H9 (cell line): ENCODE results near the gene OTX1. TPM values are rescaled to one million over a fixed set of nuclear protein-coding genes. Genes with fewer than 3 reads are reported as not detected.

Experiments
- DNase-seq: peaks from one replicate; pipeline ENCODE4 v3.0.0-alpha.2; 2017
- H2AFZ ChIP-seq: one replicate; pipeline ENCODE4 v1.6.1; 2013; ENCODE audit warnings: mild to moderate bottlenecking, low read length, control low read depth, moderate library complexity
- H2AK5ac ChIP-seq: 2 replicates; pipeline ENCODE4 v1.6.1; 2013; ENCODE audit warnings: low read length, control low read depth, mixed read lengths; ENCODE audit not compliant: insufficient read length
- H2BK120ac ChIP-seq: one replicate; pipeline ENCODE4 v1.6.1; 2013; ENCODE audit warnings: low read depth, mild to moderate bottlenecking, low read length, control low read depth, inconsistent platforms; ENCODE audit not compliant: poor library complexity, severe bottlenecking
- H2BK12ac ChIP-seq: 2 replicates; pipeline ENCODE4 v1.6.1; 2013; ENCODE audit warnings: low read length, control low read depth, mixed read lengths, low read depth; ENCODE audit not compliant: insufficient read length
- H2BK15ac ChIP-seq: 2 replicates; pipeline ENCODE4 v1.6.1; 2013; ENCODE audit warnings: low read depth, low read length, control low read depth
- H2BK20ac ChIP-seq: one replicate; pipeline ENCODE4 v1.6.1; 2013; ENCODE audit warnings: low read depth, mild to moderate bottlenecking, low read length, control low read depth, inconsistent platforms; ENCODE audit not compliant: poor library complexity, severe bottlenecking
- H2BK5ac ChIP-seq: 2 replicates; pipeline ENCODE4 v1.6.1; 2013; ENCODE audit warnings: low read length, control low read depth, mixed read lengths; ENCODE audit not compliant: insufficient read length
- H3K14ac ChIP-seq: 2 replicates; pipeline ENCODE4 v1.6.1; 2013; ENCODE audit warnings: low read length, control low read depth; ENCODE audit not compliant: insufficient read depth
- H3K18ac ChIP-seq: 2 replicates; pipeline ENCODE4 v1.6.1; 2013; ENCODE audit warnings: low read depth, mild to moderate bottlenecking, mixed read lengths, low read length, control low read depth; ENCODE audit not compliant: insufficient read length
- H3K23ac ChIP-seq: 2 replicates; pipeline ENCODE4 v1.6.1; 2013; ENCODE audit warnings: low read length, control low read depth, mixed read lengths, low read depth; ENCODE audit not compliant: insufficient read length
- H3K23me2 ChIP-seq: 2 replicates; pipeline ENCODE4 v1.6.1; 2013; ENCODE audit warnings: low read depth, mild to moderate bottlenecking, mixed read lengths, low read length, control low read depth; ENCODE audit not compliant: insufficient read length, poor library complexity, severe bottlenecking
- H3K27ac ChIP-seq: 2 replicates; pipeline ENCODE4 v1.5.1; 2013; ENCODE audit warnings: low read length, control low read depth, mixed read lengths, low read depth; ENCODE audit not compliant: insufficient read length
- H3K27me3 ChIP-seq: 2 replicates; pipeline ENCODE4 v1.6.1; 2013; ENCODE audit warnings: low read length, control low read depth, inconsistent platforms; ENCODE audit not compliant: insufficient read depth
- H3K4ac ChIP-seq: 2 replicates; pipeline ENCODE4 v1.6.1; 2013; ENCODE audit warnings: low read depth, mild to moderate bottlenecking, control low read depth, inconsistent platforms, low read length, moderate library complexity
- H3K4me1 ChIP-seq: 2 replicates; pipeline ENCODE4 v1.6.1; 2013; ENCODE audit warnings: low read length, control low read depth, inconsistent platforms; ENCODE audit not compliant: insufficient read depth
- H3K4me2 ChIP-seq: 2 replicates; pipeline ENCODE4 v1.6.1; 2013; ENCODE audit warnings: low read length, control low read depth, mixed read lengths; ENCODE audit not compliant: insufficient read length, insufficient read depth
- H3K56ac ChIP-seq: 2 replicates; pipeline ENCODE4 v1.6.1; 2013; ENCODE audit warnings: low read depth, mild to moderate bottlenecking, mixed read lengths, low read length, control low read depth; ENCODE audit not compliant: insufficient read length
- H3K79me1 ChIP-seq: 2 replicates; pipeline ENCODE4 v1.6.1; 2013; ENCODE audit warnings: low read depth, mild to moderate bottlenecking, moderate library complexity, low read length, control low read depth, inconsistent platforms; ENCODE audit not compliant: insufficient read depth, poor library complexity, severe bottlenecking
- H3K79me2 ChIP-seq: 2 replicates; pipeline ENCODE4 v1.6.1; 2013; ENCODE audit warnings: low read length, control low read depth, inconsistent platforms; ENCODE audit not compliant: insufficient read depth
- H3K9ac ChIP-seq: 2 replicates; pipeline ENCODE4 v1.6.1; 2013; ENCODE audit warnings: low read length, control low read depth, mixed read lengths; ENCODE audit not compliant: insufficient read length; ENCODE audit errors: extremely low read depth
- H3K9me3 ChIP-seq: one replicate; pipeline ENCODE4 v1.6.1; 2013; ENCODE audit warnings: low read depth, low read length, inconsistent platforms; ENCODE audit not compliant: control insufficient read depth
- H3T11ph ChIP-seq: one replicate; pipeline ENCODE4 v1.6.1; 2013; ENCODE audit warnings: mild to moderate bottlenecking, low read length, control low read depth, inconsistent platforms
- H4K20me1 ChIP-seq: one replicate; pipeline ENCODE4 v1.6.1; 2013; ENCODE audit not compliant: control insufficient read depth, insufficient read length, insufficient read depth
- H4K5ac ChIP-seq: 2 replicates; pipeline ENCODE4 v1.6.1; 2013; ENCODE audit warnings: low read depth, mild to moderate bottlenecking, mixed read lengths, low read length, control low read depth; ENCODE audit not compliant: insufficient read length
- H4K8ac ChIP-seq: replicated peaks from 2 replicates; pipeline ENCODE4 v1.6.1; 2013; ENCODE audit warnings: low read length, control low read depth, mixed read lengths, low read depth; ENCODE audit not compliant: insufficient read length
- H4K91ac ChIP-seq: 2 replicates; pipeline ENCODE4 v1.6.1; 2013; ENCODE audit warnings: low read depth, mild to moderate bottlenecking, moderate library complexity, mixed read lengths, low read length, control low read depth; ENCODE audit not compliant: insufficient read length
- H3K27ac Mint-ChIP-seq, 3 experiments: 2 replicates in 2 of 3; 3 replicates in 1 of 3; pipeline ENCODE4 v1.8.0; 2020 to 2021; ENCODE audit warnings: mixed read lengths in 3 of 3, mild to moderate bottlenecking in 1 of 3, moderate library complexity in 1 of 3
- H3K27me3 Mint-ChIP-seq: 2 replicates; pipeline ENCODE4 v1.8.0; 2021; ENCODE audit warnings: low read depth, mild to moderate bottlenecking, moderate library complexity, mixed read lengths
- H3K36me3 Mint-ChIP-seq, 3 experiments: 2 replicates in 2 of 3; 3 replicates in 1 of 3; pipeline ENCODE4 v1.8.0; 2020 to 2021; ENCODE audit warnings: low read depth in 3 of 3, mixed read lengths in 3 of 3; ENCODE audit not compliant: insufficient read depth in 1 of 3
- H3K4me1 Mint-ChIP-seq, 2 experiments: 2 replicates each; pipeline ENCODE4 v1.8.0; 2020; ENCODE audit warnings: mixed read lengths in 2 of 2
- H3K4me3 Mint-ChIP-seq, 2 experiments: 2 replicates in 1 of 2; 3 replicates in 1 of 2; pipeline ENCODE4 v1.8.0; 2020 to 2021; ENCODE audit warnings: mild to moderate bottlenecking in 2 of 2, mixed read lengths in 2 of 2, moderate library complexity in 1 of 2
- H3K9me3 Mint-ChIP-seq, 2 experiments: 2 replicates in 1 of 2; 3 replicates in 1 of 2; pipeline ENCODE4 v1.8.0; 2020; ENCODE audit warnings: mild to moderate bottlenecking in 2 of 2, mixed read lengths in 2 of 2, moderate library complexity in 1 of 2
- WGBS: extraction: QIAGEN DNeasy Blood & Tissue Kit; methylation state at CpG from one replicate; pipeline ENCODE4 v1.1.7; 2013; ENCODE audit warnings: missing lambda C conversion rate, low lambda C conversion rate, mixed read lengths; ENCODE audit not compliant: insufficient read length; ENCODE audit errors: extremely low coverage; 5-methylcytosine and 5-hydroxymethylcytosine counted together
- total RNA-seq: library from RNA; stranded (reverse); gene quantifications from 2 replicates; pipeline ENCODE4 v1.2.1, GENCODE V29; 2021
- TF ChIP-seq, protein P1 (sequence below): fragments of 200-600 bp; sonication (generic); conservative IDR thresholded peaks from 3 replicates; pipeline ENCODE4 v1.8.0; 2021; ENCODE audit warnings: antibody characterized with exemption, mild to moderate bottlenecking

The OTX1 gene
- total RNA-seq, 1 experiment from 2014 or later, result 0.13 TPM

DNA sequence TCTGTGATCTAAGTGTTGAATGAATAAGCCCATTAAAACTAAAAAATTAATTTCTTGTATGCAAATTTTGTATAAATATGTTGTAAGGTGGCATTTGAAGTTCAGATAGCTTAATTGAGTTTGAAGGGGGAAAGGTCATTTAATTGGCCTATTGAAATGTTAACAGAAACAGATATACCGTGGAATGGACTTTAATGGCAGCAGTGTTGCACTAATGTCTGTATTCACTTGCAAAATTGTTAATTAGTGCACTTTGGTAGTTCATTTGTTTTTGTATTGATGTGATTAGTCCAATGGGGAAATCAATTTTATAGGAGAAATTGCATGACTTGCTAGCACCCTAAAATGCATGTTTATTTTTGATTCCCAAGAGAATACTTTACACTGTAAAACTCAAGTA lies 41.8 kb upstream of the OTX1 start:
- Histone ChIP-seq H2BK120ac (no peak overlapping the region), H3K23ac (no peak overlapping the region), H3K9ac (no peak overlapping the region), H3K23me2 (no peaks in the 10 kb centered on the region), H3K18ac (no peak overlapping the region), H2BK12ac (no peak overlapping the region), H3K79me1 (no peaks in the 10 kb centered on the region), H2BK15ac (no peak overlapping the region), H3T11ph (no peak overlapping the region), H2AK5ac (no peak overlapping the region), H3K14ac (no peak overlapping the region), H3K9me3 (no peaks in the 10 kb centered on the region), H4K91ac (no peak overlapping the region), H3K27me3 (no peaks in the 10 kb centered on the region), H4K20me1 (no peaks in the 10 kb centered on the region), H4K5ac (no peak overlapping the region), H2BK5ac (no peak overlapping the region), H3K4ac (no peak overlapping the region), H3K56ac (no peak overlapping the region), H4K8ac (no peak overlapping the region), H3K4me1 (no peaks in the 10 kb centered on the region; the same call in 1 of the 2 replicates), H2BK20ac (no peak overlapping the region), H3K4me2 (no peak overlapping the region), H3K79me2 (no peaks in the 10 kb centered on the region), H3K27ac (no peak overlapping the region), H2AFZ (no peak overlapping the region)
- no peak for DNase-seq
- Mint-ChIP-seq H3K9me3 (no peaks in the 10 kb centered on the region), H3K36me3 (peaks cover 0 to 2% (median 0%) of the 10 kb centered on the region in 3 experiments; a peak in 2 of 7 replicates), H3K27me3 (no peaks in the 10 kb centered on the region), H3K27ac (no peak overlapping the region), H3K4me3 (peak overlapping the region in 1 of 2 experiments; percentile 49; a peak in 2 of 5 replicates), H3K4me1 (peaks cover 34 to 48% of the 10 kb centered on the region in 2 experiments)
- TF ChIP-seq, protein P1, sequence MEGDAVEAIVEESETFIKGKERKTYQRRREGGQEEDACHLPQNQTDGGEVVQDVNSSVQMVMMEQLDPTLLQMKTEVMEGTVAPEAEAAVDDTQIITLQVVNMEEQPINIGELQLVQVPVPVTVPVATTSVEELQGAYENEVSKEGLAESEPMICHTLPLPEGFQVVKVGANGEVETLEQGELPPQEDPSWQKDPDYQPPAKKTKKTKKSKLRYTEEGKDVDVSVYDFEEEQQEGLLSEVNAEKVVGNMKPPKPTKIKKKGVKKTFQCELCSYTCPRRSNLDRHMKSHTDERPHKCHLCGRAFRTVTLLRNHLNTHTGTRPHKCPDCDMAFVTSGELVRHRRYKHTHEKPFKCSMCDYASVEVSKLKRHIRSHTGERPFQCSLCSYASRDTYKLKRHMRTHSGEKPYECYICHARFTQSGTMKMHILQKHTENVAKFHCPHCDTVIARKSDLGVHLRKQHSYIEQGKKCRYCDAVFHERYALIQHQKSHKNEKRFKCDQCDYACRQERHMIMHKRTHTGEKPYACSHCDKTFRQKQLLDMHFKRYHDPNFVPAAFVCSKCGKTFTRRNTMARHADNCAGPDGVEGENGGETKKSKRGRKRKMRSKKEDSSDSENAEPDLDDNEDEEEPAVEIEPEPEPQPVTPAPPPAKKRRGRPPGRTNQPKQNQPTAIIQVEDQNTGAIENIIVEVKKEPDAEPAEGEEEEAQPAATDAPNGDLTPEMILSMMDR, result no peak
- WGBS, result no CpG with 5 or more reads among the region's 1 CpG
